Measurements from ENCODE around the gene RBM38.

- TF ChIP-seq CTCF (conservative IDR thresholded peaks at IDR 0.05; ENCODE audit: low read length) (no peak), EZH2phosphoT487 (IDR thresholded peaks at IDR 0.05; ENCODE audit: borderline replicate concordance) (no peak)
These were observed 4.4 kb upstream of the RBM38 start for GRCh38 chr20:57386762-57387161.
